Skin epidermis (tissue), 12 donors: ENCODE measurements around the gene MARVELD1.

Experiments
- H3K27ac ChIP-seq, 21 experiments: fragments of 200-600 bp; sonication (generic) in 11 of 21; one replicate each; pipeline ENCODE4 v1.5.0; 2020; ENCODE audit warnings: mild to moderate bottlenecking in 3 of 21, inconsistent platforms in 2 of 21, moderate library complexity in 2 of 21
- H3K4me3 ChIP-seq, 7 experiments: fragments of 200-600 bp; sonication (generic) in 2 of 7; one replicate each; pipeline ENCODE4 v1.5.0; 2020; ENCODE audit warnings: inconsistent platforms in 2 of 7, mild to moderate bottlenecking in 2 of 7, moderate library complexity in 1 of 7

Gene MARVELD1

GRCh38 chr10:97766106-97766810 is 52.7 kb downstream of the MARVELD1 start:
- Histone ChIP-seq H3K27ac (no peak overlapping the region), H3K4me3 (no peak overlapping the region)

GRCh38 chr10:97766996-97767924 is 53.7 kb downstream of the MARVELD1 start:
- Histone ChIP-seq H3K4me3 (no peak overlapping the region), H3K27ac (no peak overlapping the region)
